Mucosa of rectum (tissue), 2 donors: ENCODE results near the gene MS4A15.
"Not testable (repeated sequence)": the region's sequence is repeated elsewhere in the genome, so short reads cannot be mapped to it uniquely, and the experiment has no call there.

ENCODE experiments used
- H3K27ac ChIP-seq, 2 donors: one replicate each; pipeline ENCODE4 v1.7.0; 2013; ENCODE audit warnings: inconsistent platforms in 2 of 2, low read depth in 2 of 2, low read length in 2 of 2
- H3K27me3 ChIP-seq, 2 donors: one replicate each; pipeline ENCODE4 v1.7.0; 2013; ENCODE audit warnings: low read length in 2 of 2; ENCODE audit not compliant: control insufficient read depth in 2 of 2, insufficient read depth in 2 of 2
- H3K36me3 ChIP-seq, 2 donors: one replicate each; pipeline ENCODE4 v1.7.0; 2013; ENCODE audit warnings: low read length in 2 of 2; ENCODE audit not compliant: control insufficient read depth in 2 of 2, insufficient read depth in 2 of 2
- H3K4me1 ChIP-seq, 2 donors: one replicate each; pipeline ENCODE4 v1.7.0; 2013; ENCODE audit warnings: low read length in 2 of 2, mild to moderate bottlenecking in 1 of 2; ENCODE audit not compliant: control insufficient read depth in 2 of 2, insufficient read depth in 2 of 2
- H3K4me3 ChIP-seq, 2 donors: one replicate each; pipeline ENCODE4 v1.7.0; 2013; ENCODE audit warnings: low read length in 2 of 2
- H3K9ac ChIP-seq, 2 donors: one replicate each; pipeline ENCODE4 v1.7.0; 2013; ENCODE audit warnings: low read length in 2 of 2, low read depth in 1 of 2, mild to moderate bottlenecking in 1 of 2
- H3K9me3 ChIP-seq, 2 donors: one replicate each; pipeline ENCODE4 v1.7.0; 2013; ENCODE audit warnings: low read length in 2 of 2; ENCODE audit not compliant: control insufficient read depth in 2 of 2
- donor health status: healthy.
- donor health status: Normal muscosa, but diverticular disease.

MS4A15 gene, protein sequence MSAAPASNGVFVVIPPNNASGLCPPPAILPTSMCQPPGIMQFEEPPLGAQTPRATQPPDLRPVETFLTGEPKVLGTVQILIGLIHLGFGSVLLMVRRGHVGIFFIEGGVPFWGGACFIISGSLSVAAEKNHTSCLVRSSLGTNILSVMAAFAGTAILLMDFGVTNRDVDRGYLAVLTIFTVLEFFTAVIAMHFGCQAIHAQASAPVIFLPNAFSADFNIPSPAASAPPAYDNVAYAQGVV

DNA sequence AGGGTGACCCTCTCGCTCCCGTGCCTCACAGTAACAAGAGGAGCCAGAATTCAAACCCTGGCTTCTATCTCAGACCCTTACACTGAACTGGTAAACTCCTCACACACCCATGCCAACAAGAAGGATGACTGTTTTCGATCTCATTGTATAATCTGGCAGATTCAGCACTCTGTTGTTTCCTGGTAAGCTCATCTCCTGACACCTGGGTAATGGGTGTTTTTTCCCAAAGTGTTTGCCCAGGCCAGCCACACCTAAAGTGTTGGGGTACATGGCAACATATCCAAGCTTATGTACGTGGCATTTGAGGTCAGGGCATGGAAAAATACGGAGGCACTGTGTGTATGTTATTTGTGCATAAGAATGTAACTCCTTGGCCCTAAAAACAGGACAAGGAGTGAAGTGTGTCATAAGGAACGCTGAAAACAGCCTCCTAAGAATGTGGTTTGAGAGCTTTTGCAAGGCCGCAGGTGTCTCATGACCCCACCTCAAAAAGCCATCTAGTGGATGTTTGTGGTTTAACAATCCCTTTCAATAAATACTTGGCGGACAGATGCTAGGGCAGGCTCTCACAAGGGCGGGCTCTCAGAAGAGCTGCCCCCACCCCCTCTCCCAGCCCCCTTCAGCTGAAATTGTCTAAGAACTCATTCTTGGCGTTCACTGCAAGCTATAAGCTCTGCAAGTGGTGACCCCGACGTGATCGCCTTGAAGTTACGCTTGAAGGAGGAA is at the start of gene MS4A15:
Gene MS4A15, plus strand, starts transcription at position 561 of the 726 bp plus-strand sequence. CDS start 6,867 bp downstream, outside the sequence.
- Histone ChIP-seq H3K4me3 (no peak within 1 kb of the TSS), H3K27me3 (peaks cover 0 to 4% of the 10 kb centered on the region in 2 donors), H3K36me3 (no peaks in the 10 kb centered on the region), H3K27ac (no peak within 1 kb of the TSS), H3K4me1 (no peaks in the 10 kb centered on the region), H3K9me3 (no peaks in the 10 kb centered on the region), H3K9ac (no peak within 1 kb of the TSS)

DNA sequence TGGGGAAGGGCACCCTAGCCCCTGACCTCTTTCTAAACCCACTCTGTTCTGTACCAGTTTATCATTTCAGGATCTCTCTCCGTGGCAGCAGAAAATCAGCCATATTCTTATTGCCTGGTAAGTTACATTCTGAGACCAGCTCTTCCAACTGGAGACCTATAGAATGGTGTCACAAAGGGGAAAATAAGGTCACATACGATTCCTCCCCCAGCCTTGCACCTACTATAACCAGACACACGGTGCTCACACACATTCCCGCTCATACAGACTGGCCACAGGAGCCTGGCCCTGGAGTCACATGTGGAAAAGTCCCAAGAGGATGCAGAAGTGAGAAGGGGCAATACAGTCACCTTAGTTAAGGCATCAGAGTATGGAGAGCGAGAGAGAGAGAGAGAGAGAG is 49.7 kb upstream of the MS4A15 start:
- Histone ChIP-seq H3K4me1 (peaks cover 3 to 9% of the 10 kb centered on the region in 2 donors), H3K9ac (no peak overlapping the region), H3K9me3 (no peaks in the 10 kb centered on the region)

DNA sequence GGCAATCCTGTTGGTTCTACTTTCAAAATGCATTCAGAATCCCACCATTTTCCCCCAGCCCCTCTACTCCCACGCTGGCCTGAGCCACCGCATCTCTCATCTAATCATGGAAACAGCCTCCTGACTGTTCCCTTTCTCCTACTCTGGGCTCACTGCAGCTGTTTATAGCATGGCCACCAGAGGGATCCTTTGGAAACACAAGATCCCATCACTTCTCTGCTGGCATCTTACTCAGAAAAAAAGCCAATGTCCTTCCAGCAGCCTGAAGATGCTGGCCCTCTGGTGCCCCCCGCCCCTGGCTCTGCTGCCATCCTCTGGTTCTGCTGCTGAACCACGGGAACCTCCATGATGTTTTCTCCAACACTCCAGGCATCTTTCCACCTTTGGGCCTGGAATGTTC is 46.2 kb upstream of the MS4A15 start:
- Histone ChIP-seq H3K27ac (no peak overlapping the region), H3K4me3 (no peak overlapping the region), H3K4me1 (peaks cover 3 to 9% of the 10 kb centered on the region in 2 donors), H3K9me3 (no peaks in the 10 kb centered on the region), H3K9ac (no peak overlapping the region), H3K27me3 (no peaks in the 10 kb centered on the region), H3K36me3 (no peaks in the 10 kb centered on the region)

More for the DNA sequence above, 49.7 kb upstream of the MS4A15 start:
- Histone ChIP-seq H3K4me3 (no peak overlapping the region), H3K27ac (no peak overlapping the region), H3K27me3 (no peaks in the 10 kb centered on the region), H3K36me3 (no peaks in the 10 kb centered on the region)

DNA sequence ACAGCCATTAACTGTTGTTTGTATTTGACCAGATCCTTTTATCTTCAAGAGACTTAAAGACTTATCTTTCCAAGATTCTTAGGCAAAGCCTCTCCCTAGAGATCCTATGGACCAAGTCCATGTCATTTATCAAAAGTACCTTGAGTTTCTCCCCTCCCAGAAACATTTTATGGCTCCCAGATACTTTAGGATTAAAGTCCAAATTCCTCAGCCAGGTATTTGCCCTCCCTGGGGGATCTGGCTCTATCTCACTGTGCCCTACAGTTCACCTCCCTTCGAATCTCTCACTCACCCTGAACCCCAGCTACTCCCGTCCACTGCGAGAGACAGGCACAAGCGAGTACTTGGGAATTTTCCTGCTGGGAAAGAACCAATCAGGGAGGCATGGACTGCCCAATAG is 45.4 kb upstream of the MS4A15 start:
- Histone ChIP-seq H3K4me1 (peaks cover 3 to 9% of the 10 kb centered on the region in 2 donors), H3K4me3 (no peak overlapping the region), H3K27ac (no peak overlapping the region), H3K27me3 (peaks cover 0 to 6% of the 10 kb centered on the region in 2 donors), H3K36me3 (no peaks in the 10 kb centered on the region), H3K9ac (no peak overlapping the region), H3K9me3 (no peaks in the 10 kb centered on the region)

DNA sequence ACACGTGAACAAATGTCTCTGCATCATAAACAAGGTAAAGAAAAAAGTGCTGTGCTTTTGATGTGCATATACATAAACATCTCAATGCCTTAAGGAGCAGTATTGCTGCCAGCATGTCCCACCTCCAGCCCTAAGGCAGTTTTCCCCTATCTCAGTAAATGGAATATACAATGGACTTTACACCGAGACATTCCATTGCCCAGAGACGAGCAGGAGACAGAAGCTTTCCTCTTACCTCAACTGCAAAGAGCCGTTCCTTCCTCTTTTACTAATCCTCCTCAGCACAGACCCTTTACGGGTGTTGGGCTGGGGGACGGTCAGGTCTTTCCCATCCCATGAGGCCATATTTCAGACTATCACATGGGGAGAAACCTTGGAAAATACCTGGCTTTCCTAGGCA is 43.2 kb upstream of the MS4A15 start:
- not testable (repeated sequence) for H3K9me3 ChIP-seq, H3K4me3 ChIP-seq, H3K27ac ChIP-seq, H3K36me3 ChIP-seq, H3K27me3 ChIP-seq, H3K9ac ChIP-seq
- peaks cover 9 to 15% of the 10 kb centered on the region in 2 donors for H3K4me1 ChIP-seq

DNA sequence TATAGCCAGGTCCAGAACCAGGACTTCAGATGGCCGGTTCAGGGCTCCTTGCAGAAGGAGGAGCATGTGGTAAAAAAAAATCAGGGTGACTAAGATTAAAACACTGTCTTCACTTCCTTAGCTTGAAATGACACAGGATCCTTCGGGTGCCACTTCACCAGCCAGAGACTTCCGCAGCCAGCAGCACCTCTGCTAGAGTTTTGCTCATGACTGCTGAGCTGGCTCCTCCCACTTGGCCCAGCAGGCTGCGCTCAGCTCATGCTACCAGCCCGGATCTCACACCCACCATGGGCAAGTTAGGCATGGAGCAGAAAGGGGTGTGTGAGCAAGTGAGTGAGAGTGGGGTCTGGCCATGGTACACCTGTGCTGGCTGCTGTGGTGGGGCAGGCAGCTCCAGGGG is 38.7 kb upstream of the MS4A15 start:
- Histone ChIP-seq H3K9me3 (peaks cover 0 to 2% of the 10 kb centered on the region in 2 donors), H3K4me3 (no peak overlapping the region), H3K36me3 (no peaks in the 10 kb centered on the region), H3K27ac (peak overlapping the region; percentile 66 to 88), H3K27me3 (peaks cover 0 to 19% of the 10 kb centered on the region in 2 donors), H3K4me1 (peaks cover 18 to 26% of the 10 kb centered on the region in 2 donors), H3K9ac (peak overlapping the region in 1 of 2 donors; percentile 42)

DNA sequence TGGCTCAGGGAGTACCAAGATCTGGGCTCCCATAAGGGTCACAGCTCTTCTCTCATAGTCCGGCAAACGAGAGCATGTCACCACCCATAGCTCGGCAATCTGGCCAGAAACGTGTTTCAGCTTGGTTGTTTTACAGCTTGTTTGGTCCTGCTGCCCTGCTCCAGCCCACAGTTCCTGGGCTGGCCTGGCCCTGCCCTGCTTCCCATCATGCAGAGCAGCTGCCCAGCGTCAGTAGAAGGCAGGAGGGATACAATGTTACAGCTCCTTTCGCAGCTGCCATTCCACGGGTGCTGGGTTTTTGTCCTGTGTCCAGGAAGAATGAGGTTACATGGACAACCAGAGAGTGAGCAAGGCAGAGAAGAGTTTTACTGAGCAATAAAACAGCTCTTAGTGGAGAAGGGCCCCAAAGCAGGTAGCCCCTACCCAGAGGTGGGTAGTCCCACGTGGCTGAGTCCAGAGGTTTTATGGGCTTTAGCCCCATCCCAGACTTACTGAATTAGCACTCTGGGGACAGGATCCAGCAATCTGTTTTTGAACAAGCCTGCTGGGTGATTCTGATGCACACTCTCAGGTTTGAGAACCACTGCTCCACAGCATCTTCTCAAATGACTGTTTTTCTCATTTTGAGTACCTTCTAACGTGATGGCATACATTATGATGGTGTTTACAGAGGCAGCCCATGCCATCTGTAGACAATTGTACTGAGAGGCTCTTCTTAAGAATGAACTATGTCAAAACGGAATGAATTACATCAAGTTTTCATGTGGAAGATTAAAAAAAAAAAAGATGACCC is 37.9 kb upstream of the MS4A15 start:
- no peaks in the 10 kb centered on the region for H3K36me3 ChIP-seq
- peak overlapping the region; percentile 70 to 88 for H3K27ac ChIP-seq
- peak overlapping the region in 1 of 2 donors; percentile 42 for H3K9ac ChIP-seq
- H3K9me3 ChIP-seq, result peaks cover 0 to 2% of the 10 kb centered on the region in 2 donors
- H3K4me1 ChIP-seq, result peaks cover 18 to 26% of the 10 kb centered on the region in 2 donors
- peaks cover 2 to 19% of the 10 kb centered on the region in 2 donors for H3K27me3 ChIP-seq
- peak overlapping the region in 1 of 2 donors; percentile 2 for H3K4me3 ChIP-seq

DNA sequence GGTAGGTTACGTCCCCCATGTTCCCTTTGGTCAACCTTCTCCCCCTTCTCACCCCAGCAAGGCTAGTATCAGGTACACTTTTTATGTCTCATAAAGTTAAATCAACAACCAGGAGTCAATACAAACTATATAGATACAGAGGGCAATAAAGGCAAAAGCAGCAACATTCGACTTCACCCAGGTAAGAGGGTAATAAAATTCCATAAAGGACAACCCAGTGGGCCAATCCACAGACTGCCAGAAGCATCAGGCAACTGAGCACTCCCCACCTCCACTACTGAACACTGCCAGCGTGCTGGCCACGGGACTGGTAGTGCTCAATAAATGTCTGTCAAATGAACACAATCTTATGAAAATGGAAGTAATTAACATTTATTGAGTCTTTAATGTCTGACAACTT is 37.3 kb upstream of the MS4A15 start:
- peak overlapping the region; percentile 19 to 88 for H3K27ac ChIP-seq
- H3K27me3 ChIP-seq, result peaks cover 7 to 19% of the 10 kb centered on the region in 2 donors
- H3K4me1 ChIP-seq, result peaks cover 18 to 26% of the 10 kb centered on the region in 2 donors
- H3K36me3 ChIP-seq, result no peaks in the 10 kb centered on the region
- peaks cover 0 to 2% of the 10 kb centered on the region in 2 donors for H3K9me3 ChIP-seq
- H3K4me3 ChIP-seq, result no peak overlapping the region
- H3K9ac ChIP-seq, result no peak overlapping the region

DNA sequence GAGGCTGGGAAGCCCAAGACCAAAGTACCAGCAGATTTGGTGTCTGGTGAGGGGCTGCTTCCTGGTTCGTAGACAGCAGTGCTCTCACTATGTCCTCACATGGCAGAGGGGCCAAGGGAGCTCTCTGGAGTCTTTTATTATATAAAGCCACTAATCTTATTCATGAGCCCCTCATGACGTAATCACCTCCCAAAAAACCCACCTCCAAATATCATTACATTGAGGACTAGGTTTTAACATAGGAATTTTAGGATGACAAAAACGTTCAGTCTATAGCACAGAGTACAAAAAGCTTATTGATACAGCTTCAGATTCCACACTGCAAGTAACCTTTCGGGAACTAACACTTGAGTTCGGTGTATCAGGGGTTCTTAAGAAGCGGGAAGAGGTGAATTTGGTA is 36.2 kb upstream of the MS4A15 start:
- no peak overlapping the region for H3K27ac ChIP-seq
- H3K9me3 ChIP-seq, result peaks cover 0 to 2% of the 10 kb centered on the region in 2 donors
- H3K9ac ChIP-seq, result no peak overlapping the region
- peaks cover 18 to 26% of the 10 kb centered on the region in 2 donors for H3K4me1 ChIP-seq
- H3K4me3 ChIP-seq, result no peak overlapping the region
- peaks cover 11 to 19% of the 10 kb centered on the region in 2 donors for H3K27me3 ChIP-seq
- no peaks in the 10 kb centered on the region for H3K36me3 ChIP-seq

DNA sequence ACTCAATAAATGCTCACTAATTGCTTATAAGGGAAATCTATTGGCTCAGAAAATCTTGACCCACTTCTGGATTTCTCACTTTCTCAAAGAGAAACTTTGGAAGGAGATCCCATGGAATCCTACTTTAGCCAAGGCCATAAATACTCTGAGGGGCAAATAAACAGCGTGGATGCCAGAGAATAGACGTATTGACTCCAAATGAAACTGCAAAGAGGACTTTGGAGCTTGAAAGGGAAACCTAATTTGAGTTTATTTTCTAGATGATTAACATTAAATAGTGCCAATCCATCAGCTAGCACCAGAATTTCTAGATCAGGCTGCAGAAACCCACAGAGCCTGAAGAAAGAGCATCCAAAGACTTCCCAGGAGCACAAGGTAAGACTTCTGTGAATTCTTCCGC is 32.2 kb upstream of the MS4A15 start, which contains the start of gene MS4A18:
Gene MS4A18, plus strand, starts transcription at position 301 of the 400 bp plus-strand sequence.
- Histone ChIP-seq H3K27ac (no peak within 1 kb of the TSS), H3K36me3 (no peaks in the 10 kb centered on the region), H3K4me1 (peaks cover 7 to 12% of the 10 kb centered on the region in 2 donors), H3K4me3 (no peak within 1 kb of the TSS), H3K9ac (no peak within 1 kb of the TSS), H3K27me3 (peaks cover 14 to 22% of the 10 kb centered on the region in 2 donors), H3K9me3 (no peaks in the 10 kb centered on the region)
